Breast epithelium (tissue), 3 donors: Measurements from ENCODE around the gene ACER3.

ENCODE experiments used
- CTCF ChIP-seq, 3 donors: fragments of 450-650 bp; IDR thresholded peaks; one replicate each; pipeline ENCODE4 v1.5.1; 2016 to 2017; ENCODE audit warnings: antibody characterized with exemption in 3 of 3, mild to moderate bottlenecking in 3 of 3, moderate library complexity in 3 of 3
- POLR2A ChIP-seq: fragments of 450-650 bp; IDR thresholded peaks from one replicate; pipeline ENCODE4 v1.6.1; 2016; ENCODE audit warnings: antibody characterized with exemption, mild to moderate bottlenecking, moderate library complexity
- POLR2AphosphoS5 ChIP-seq, 3 donors: sonication (generic); formaldehyde crosslinking; IDR thresholded peaks; one replicate each; pipeline ENCODE4 v1.6.1; 2017; ENCODE audit warnings: antibody characterized with exemption in 3 of 3

DNA sequence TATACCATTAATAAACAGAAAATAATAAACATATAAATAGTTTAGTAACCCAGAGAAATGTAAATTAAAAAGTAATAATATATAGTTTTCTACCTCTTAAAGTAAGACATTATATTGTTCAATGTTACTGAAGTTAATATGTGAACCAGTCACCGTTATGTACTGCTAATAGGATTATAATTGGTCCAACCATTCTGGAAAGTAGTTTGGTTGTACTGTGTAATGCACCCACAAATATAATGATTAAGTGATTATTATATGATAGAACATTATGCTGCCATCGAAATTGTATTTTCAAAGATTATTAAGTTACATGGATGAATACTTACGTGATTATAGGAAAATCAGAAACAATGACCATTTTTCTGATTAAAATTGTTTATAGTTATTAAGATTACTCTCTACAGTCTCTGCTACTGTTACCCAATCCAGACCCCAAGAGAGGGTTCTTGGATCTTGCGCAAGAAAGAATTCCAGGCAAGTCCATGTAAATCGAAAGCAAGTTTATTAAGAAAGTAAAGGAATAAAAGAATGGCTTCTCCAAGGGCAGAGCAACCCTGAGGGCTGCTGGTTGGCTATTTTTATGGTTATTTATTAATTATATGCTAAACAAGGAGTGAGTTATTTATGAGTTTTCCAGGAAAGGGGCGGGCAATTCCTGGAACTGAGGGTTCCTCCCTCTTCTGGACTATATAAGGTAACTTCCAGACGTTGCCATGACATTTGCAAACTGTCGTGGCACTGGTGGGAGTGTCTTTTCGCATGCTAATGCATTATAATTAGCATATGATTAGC lies 50.1 kb downstream of the ACER3 start:
- no peak for TF ChIP-seq CTCF (IDR thresholded peaks at IDR 0.05)
- no peak for TF ChIP-seq POLR2AphosphoS5 (IDR thresholded peaks at IDR 0.05)
- TF ChIP-seq POLR2A, result no peak
